HG03432 (cell line): Measurements from ENCODE around the gene SLC39A5.
"Not testable (repeated sequence)": the region's sequence is repeated elsewhere in the genome, so short reads cannot be mapped to it uniquely, and the experiment has no call there.

Experiments
- ATAC-seq: cut with Tn5 transposase; IDR thresholded peaks from one replicate; pipeline ENCODE4 v1.9.1; 2021; ENCODE audit warnings: mild to moderate bottlenecking, moderate library complexity; ENCODE audit not compliant: unreplicated experiment

SLC39A5 gene

DNA sequence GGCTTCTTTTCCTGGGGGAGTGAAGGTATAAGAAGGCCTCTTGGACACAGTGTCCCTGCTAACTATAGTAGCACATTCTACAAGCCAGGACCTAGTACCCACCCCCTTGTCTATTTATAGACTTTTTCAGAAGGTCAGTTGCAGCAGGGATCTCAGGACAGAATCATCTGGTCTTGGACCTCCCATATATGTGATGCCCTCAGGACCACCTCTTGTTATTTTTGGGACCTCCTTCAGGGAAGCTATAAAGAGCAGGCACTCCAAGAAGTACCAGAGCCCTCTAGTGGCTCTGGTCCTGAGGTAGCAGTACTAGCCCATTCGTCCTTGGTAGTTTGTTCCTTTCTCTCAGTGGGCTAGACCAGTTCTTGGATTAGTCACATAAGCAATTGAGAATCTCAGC, 41.2 kb downstream of the SLC39A5 start:
- ATAC-seq = no peak

DNA sequence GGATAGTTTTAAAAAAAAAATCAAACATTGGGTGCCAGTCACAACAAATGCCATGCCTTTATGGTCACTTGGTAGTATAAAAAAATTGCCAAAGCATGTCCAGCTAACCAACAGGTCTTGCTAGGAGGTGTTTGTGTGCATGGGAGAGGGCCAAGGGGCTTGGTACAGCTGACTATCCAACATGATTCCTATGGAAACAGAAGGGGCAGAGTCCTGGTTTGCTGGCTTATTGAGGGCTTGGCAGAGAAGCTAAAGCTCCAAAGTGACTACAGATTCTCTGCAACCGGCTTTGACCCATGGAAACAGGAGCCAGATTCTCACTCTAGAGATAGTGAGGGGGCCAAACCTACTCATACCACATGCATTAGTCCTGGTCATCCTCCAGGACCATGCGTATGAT, 42.6 kb downstream of the SLC39A5 start:
- ATAC-seq = not testable (repeated sequence)

DNA sequence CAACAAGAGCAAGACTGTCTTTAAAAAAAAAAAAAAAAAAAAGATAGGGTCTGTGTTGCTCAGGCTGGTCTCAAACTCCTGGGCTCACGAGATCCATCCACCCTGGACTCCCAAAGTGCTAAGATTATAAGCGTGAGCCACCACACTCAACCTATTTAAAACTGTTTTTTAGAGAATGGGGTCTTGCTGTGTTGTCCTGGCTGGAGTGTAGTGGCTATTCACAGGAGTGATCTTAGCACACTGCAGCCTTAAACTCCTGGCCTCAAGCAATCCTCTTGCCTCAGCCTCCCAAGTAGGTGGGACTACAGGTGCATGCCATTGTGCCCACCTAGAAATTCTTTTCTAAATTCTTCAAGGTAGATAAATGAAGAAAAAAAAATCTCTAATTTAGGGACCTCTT, 44.4 kb downstream of the SLC39A5 start:
- ATAC-seq = no peak

DNA sequence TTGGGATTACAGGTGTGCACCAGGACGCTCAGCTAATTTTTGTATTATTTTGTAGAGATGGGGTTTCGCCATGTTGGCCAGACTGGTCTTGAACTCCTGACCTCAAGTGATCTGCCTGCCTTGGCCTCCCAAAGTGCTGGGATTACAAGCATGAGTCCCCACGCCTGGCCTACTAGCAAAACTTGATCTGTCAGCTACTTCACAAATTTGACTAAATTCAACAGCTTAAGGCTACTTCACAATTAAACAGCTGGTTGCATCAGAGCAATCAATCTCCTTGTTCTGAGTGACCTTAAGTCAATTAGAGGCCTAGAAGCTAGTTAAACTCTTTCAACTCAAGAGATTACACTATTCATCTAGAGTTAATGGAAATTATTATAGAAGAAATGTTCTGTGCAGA, 49.1 kb downstream of the SLC39A5 start:
- ATAC-seq = no peak

DNA sequence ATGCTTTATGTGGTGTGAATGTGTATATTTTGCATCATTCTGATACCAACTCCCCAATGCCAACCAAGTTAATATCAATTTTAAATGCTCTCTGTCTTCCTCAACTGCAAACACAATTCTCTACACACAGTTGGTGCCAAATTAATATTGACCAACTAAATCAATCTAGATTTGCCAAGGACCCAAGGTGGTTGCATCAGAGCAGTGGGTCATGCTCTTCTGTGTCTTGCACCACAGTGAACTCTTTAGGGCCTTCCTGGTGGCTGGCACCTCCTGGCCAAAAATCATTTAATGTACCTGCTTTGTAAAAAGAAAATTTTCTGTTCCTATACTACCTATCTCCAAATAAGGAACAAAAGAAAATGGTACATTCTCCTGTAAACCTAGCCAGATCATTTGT, 51.0 kb downstream of the SLC39A5 start:
- no peak for ATAC-seq

DNA sequence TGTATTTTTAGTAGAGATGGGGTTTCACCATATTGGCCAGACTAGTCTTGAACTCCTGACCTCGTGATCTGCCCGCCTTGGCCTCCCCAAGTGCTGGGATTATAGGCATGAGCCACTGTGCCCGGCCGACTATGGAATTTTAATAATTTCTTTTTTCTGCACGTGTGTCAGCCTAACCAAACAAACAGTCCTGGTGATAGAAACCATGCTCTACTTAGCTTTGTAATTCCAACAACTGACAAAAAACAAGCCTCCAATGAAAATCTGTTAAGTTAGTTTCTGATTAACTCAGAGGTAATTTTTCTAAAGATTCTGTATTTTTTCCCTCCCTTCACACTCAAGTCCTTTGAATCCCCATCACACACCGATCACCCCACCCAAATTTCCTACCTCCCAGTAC, 52.2 kb downstream of the SLC39A5 start:
- no peak for ATAC-seq

DNA sequence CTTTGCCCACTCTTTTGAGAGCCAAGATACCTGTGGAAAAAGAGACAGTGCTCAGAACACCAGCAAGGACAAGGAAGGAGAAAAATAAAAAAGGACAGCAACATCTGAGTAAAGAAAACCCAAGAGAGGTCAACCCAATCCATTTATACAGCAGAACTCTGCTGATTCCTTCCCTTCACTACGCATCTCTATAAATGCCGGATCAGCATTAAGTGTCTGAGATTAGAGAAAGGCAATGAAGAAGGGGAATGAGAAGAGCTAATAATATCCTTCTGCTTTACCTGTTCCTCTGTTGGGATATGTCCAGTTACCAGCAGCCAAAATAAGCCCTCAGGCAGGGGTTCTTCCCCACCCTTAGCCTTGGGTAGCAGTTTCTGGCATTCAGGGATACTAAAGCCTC, 52.7 kb downstream of the SLC39A5 start:
- ATAC-seq = no peak

DNA sequence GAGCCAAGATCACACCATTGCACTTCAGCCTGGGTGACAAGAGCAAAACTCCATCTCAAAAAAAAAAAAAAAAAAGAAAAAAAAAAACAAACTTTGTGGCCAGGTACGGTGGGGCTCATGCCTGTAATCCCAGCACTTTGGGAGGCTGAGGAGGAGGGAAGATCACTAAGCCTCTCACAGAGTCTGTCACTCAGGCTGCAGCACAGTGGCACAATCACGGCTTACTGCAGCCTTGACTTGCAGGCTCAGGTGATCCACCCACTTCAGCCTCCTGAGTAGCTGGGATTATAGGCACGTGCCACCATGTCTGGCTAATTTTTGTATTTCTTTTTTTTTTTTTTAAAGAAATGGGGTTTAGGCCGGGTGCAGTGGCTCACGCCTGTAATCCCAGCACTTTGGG, 54.4 kb downstream of the SLC39A5 start:
- ATAC-seq = not testable (repeated sequence)

DNA sequence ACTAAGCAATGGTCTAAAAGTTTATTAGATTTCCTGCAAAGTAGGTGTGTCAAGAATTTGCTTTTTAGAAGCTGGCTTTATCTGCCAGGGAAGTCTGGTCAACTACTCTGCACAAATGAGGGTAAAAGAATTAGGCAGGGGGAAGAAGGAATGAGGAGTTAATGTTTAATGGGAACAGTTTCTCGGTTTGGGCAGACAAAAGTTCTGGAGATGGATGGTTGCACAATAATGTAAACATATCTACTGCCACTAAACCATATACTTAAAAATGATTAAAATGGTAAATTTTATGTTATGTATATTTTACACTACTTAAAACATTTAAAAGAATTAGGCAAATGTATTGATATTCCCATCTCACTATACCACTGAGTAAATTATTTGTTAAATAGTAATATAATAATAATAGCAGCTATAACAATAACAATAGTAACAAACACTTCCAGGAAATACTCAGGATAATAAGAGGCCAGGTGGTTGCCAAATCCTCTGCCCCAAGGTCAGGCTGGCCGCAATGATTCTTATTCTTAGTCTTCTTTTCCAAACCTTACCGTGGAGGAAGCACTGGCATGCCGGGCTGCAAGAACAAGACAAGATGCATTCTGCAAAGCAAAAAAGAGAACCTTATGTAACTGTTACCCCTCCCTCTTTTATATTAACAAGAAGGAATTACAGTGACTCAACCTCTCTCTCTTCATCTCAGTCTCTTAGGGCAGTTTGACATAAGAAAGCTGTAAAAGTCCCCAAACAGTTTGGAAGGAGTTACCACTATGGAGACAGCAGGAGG, 56.4 kb downstream of the SLC39A5 start:
- ATAC-seq = no peak
